Mucosa of stomach (tissue), 1 donor: Measurements from ENCODE around the gene PROX1.

Experiments used
- H3K27me3 ChIP-seq: one replicate; pipeline ENCODE4 v1.7.0; 2013; ENCODE audit warnings: mild to moderate bottlenecking, low read length; ENCODE audit not compliant: control insufficient read depth, insufficient read depth
- H3K36me3 ChIP-seq: one replicate; pipeline ENCODE4 v1.7.0; 2013; ENCODE audit warnings: low read length; ENCODE audit not compliant: control insufficient read depth, insufficient read depth
- H3K4me1 ChIP-seq: one replicate; pipeline ENCODE4 v1.7.0; 2013; ENCODE audit warnings: mild to moderate bottlenecking, low read length; ENCODE audit not compliant: control insufficient read depth, insufficient read depth
- H3K4me3 ChIP-seq: one replicate; pipeline ENCODE4 v1.7.0; 2013; ENCODE audit warnings: low read length
- H3K9ac ChIP-seq: one replicate; pipeline ENCODE4 v1.7.0; 2013; ENCODE audit warnings: mild to moderate bottlenecking, low read length, moderate library complexity
- H3K9me3 ChIP-seq: one replicate; pipeline ENCODE4 v1.7.0; 2013; ENCODE audit warnings: mild to moderate bottlenecking, low read length, moderate library complexity; ENCODE audit not compliant: control insufficient read depth
- donor health status: Pancreatic carcinoma.

The PROX1 gene

DNA sequence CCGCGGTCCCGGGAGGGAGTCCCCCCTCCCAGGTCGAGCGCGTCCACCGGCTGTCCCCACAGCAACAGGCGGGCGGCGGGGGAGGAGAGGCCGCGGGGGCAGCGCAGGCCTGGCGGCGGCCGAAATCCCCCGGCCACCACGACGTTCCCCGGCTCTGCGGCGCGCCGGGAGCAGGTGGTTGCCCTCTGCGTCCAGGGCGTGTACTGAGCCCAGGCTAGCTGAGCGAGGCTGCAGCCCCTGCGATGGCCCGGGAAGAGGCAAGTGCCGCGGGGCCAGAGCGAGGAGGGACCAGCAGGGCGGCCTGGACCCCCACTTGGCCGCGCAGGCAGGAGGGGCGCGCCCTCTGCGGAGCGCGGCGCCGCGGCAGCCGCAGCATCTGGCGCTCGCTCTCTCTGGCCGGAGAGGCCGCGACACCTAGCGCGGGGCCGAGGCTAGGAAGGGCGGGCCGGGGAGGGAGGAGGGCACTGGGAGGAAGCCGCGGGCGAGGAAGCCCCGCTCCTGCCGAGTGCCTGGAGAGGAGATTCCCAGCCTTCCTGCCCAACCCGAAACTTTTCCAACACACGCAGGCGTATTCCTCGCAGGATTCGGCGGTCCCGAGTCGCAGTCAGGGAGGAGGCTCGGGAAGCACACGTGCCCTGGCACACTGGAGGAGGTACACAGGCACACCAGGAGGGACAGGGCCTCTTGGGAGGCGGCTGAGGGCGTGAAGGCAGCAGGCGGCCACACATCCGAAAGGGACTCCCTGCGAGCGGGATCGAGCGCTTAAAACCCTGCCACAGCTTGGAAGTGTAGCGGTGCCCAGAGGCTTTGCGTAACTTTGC is 4.9 kb upstream of the PROX1 start:
- no peak overlapping the region for H3K4me3 ChIP-seq
- H3K36me3 ChIP-seq, result no peaks in the 10 kb centered on the region
- H3K27me3 ChIP-seq, result peaks cover 96% of the 10 kb centered on the region
- no peak overlapping the region for H3K9ac ChIP-seq
- H3K4me1 ChIP-seq, result peaks cover 10% of the 10 kb centered on the region
- H3K9me3 ChIP-seq, result no peaks in the 10 kb centered on the region

DNA sequence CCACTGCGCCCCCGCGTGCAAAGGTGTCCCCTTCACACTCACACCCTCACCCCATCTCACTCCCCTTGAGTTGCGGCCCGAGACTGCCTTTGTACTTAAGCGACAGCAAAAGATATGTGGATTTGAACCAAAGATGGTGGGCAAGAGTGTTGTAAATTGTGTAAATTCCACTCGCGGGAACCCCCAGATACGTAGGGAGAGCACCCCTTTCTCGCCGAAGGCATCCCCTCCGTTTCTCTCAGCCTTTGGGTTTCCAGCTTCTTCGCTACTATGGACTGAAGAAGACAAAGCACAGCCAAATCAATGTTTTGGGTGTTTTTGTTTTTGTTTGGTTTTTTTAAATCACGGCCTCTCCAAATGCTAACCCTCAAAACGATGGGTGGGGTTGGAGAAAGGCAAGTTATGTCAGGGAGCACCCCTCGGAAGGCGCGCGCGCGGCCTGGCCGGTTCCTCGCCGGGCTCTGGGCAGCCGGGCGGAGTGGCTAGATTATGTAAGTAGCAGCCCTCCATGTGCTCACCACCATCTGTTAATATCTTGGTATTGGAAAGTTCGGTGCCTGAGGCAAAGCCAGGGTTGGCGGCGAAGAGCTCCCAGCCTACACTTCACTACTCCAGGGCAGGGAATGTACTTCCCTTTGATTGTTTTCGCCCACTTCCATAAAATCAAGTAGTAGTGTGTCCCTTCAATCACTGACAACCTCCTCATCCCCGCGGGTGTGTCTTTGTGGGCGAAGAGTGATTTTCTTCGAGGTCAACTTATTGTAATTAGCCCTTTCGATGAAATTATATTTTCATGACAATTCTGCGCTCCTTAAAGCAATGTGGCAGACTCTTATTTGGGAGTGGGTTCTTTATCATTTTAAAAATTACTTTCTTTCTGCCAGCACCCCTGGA is 4.0 kb upstream of the PROX1 start:
- no peaks in the 10 kb centered on the region for H3K36me3 ChIP-seq
- H3K27me3 ChIP-seq, result peaks cover 97% of the 10 kb centered on the region
- H3K4me3 ChIP-seq, result no peak overlapping the region
- H3K9me3 ChIP-seq, result no peaks in the 10 kb centered on the region
- H3K9ac ChIP-seq, result no peak overlapping the region
- H3K4me1 ChIP-seq, result peaks cover 16% of the 10 kb centered on the region

DNA sequence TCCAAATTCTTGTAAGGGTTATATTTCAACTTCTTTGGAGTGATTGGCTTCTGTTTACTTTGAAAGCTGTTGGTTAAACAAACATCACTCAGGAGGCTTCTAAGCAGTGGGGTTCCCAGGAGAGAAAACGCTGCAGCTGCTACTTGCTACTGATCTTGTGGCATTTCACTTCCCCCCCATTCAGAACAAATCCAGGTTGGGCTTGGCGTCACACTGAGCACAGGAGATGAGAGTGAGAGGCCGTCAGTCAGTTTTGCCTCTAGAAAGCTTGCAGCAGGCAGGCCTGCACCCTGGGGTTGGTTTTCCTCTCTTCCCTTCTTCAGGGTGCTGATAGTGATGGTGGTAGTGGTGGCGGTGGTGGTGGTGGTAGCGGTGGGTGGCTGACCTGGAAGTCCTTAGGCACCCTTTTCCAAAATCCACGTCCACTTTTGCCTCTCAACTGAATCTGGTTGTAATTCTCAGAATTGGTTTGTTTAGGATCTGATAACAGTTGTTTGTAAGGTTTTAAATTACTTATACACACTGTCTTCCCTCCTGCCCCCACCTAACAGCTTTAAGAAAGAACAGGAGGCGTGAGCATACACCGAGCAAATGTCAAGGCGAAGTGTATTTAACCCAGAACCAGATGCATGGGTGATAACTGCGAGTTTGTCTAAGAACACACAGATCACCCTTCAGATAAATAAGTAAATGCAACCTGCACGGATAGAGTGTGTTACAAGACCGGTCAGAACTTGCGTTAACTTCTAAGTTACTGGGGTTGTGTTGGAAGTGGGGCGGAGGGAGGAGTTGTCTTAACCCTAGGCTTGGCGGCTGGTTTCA is 3.2 kb upstream of the PROX1 start:
- H3K9me3 ChIP-seq, result no peaks in the 10 kb centered on the region
- no peaks in the 10 kb centered on the region for H3K36me3 ChIP-seq
- H3K4me3 ChIP-seq, result no peak overlapping the region
- H3K4me1 ChIP-seq, result peaks cover 18% of the 10 kb centered on the region
- H3K27me3 ChIP-seq, result peaks cover 97% of the 10 kb centered on the region
- no peak overlapping the region for H3K9ac ChIP-seq

DNA sequence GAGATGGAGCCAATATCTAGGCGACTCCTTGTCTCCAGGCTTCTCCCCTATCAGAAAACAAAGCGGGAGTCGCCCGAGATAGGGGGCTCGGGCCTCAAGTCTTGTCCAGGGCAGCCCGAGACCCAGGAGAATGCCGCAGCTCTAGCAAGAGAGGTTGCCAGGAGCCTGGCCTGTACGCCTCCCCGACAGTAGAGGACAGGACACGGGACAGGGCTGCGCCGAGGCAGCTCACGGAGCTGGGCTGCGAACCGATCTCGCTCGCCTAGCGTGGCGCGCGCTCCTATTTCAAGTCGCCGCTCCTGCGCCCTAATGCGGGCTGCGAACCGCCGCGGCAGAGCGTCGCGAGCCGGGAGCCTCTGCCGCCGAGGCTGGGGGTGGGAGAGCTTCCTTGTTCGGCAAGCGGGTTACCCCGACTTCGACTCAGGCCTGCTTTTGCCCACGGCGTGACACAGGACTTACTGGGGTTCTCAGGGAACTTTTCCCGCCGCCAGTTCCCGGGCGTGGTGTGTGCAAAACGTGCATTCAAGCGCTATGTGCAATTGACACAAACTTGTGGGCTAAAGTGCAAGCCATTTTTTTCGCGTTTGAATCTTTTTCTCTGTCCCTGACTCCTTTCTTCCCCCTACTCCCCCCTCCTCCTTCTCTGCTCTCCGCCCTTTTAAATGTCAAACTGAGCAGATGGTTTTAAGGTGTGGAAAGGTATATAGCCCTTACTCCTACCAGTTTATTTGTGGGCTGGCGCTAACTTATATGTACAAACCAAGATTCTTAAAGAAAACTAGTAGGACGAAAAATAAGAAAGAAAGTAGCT is 2.4 kb upstream of the PROX1 start:
- Histone ChIP-seq H3K4me1 (peaks cover 18% of the 10 kb centered on the region), H3K27me3 (peaks cover 97% of the 10 kb centered on the region), H3K9ac (no peak overlapping the region), H3K36me3 (no peaks in the 10 kb centered on the region), H3K9me3 (no peaks in the 10 kb centered on the region), H3K4me3 (no peak overlapping the region)

DNA sequence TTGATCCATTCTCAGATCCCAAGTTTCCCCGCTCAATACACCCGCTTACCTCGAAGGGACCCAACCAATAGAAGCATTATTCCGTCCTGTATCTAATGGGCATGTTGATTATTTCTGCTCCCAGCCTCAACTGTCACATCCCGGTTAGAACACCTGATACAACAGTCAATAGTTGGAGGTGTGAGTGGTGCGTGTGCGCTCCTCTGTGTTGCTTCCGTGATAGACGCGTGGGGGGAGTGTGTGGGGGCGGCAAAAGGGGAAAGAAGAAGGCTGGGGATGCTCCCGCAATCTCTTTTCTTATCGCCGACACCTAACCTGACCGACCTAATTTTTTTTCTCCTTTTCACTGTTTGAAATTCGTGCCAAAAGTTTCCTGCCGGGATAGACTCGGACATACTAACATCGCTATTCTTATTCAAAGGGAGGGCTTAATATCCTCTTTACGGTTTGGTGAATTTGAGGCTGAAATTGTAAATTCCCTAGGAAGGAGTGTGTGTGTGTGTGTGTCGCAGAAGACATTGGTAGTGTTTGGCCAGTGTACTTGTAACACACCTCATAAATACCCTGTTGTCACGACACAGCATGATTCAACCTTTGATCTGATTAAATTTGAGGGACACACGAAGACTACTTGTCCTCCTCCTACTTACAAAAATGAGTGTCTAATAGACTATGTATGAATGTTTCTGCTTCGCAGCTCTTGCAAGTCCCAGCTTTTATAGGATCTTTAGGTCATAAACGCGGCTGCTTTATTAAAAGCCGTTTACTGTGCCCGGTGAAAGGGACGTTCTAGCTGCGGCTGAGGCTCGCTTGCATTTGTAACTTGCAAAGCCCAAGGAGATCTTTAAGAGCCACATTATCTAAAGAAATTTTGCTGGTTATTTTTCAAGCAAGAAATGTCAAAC is 1.5 kb upstream of the PROX1 start:
- no peaks in the 10 kb centered on the region for H3K36me3 ChIP-seq
- H3K4me3 ChIP-seq, result no peak overlapping the region
- no peaks in the 10 kb centered on the region for H3K9me3 ChIP-seq
- H3K27me3 ChIP-seq, result peaks cover 91% of the 10 kb centered on the region
- H3K9ac ChIP-seq, result no peak overlapping the region
- H3K4me1 ChIP-seq, result peaks cover 18% of the 10 kb centered on the region

DNA sequence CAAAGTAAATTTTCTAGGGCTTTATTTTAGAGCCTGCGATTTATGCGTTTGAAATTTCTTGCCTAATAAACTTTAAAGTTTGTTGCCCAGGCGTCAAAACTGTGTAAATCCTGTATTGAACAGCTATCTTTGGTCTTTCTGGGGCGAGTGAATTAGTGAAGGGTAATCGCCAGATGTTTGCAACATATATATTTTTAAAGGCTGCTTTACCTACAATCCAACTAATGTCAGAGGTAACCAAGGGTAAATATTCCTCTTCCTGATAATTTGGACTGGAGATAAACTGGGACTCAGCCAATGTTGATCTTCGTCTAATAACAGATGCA is 885 bp upstream of the PROX1 start:
- H3K9ac ChIP-seq, result no peak overlapping the region
- no peak overlapping the region for H3K4me3 ChIP-seq
- H3K4me1 ChIP-seq, result peaks cover 18% of the 10 kb centered on the region
- peaks cover 85% of the 10 kb centered on the region for H3K27me3 ChIP-seq
- H3K9me3 ChIP-seq, result no peaks in the 10 kb centered on the region
- no peaks in the 10 kb centered on the region for H3K36me3 ChIP-seq

DNA sequence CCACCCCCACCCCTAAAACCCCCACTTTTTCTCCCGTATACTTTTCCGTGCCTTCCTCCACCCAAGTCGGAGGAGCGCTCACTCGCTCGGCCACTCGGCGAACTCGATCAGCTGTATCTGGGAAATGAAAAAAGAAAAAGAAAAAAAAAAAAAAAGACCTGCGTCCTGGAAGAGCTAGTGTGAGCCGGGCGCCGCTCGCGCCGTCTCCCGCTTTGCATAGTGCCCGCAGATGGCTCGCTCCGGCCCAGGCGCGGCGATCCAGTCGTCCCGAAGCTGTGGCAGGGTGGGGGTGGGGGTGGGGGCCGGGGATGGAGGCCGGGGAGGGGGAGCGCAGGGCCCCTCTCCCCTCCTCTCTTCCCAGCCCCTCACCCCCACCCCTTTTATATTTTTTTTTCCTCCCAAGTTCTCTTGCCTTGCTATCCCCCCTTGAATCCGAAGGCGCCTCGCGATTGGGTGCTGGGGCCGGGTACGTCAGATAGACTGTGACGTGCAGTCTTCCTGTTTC is 299 bp upstream of the PROX1 start:
- peaks cover 18% of the 10 kb centered on the region for H3K4me1 ChIP-seq
- H3K4me3 ChIP-seq, result peak overlapping the region; percentile 22
- H3K9me3 ChIP-seq, result no peaks in the 10 kb centered on the region
- H3K36me3 ChIP-seq, result no peaks in the 10 kb centered on the region
- peaks cover 79% of the 10 kb centered on the region for H3K27me3 ChIP-seq
- H3K9ac ChIP-seq, result no peak overlapping the region

DNA sequence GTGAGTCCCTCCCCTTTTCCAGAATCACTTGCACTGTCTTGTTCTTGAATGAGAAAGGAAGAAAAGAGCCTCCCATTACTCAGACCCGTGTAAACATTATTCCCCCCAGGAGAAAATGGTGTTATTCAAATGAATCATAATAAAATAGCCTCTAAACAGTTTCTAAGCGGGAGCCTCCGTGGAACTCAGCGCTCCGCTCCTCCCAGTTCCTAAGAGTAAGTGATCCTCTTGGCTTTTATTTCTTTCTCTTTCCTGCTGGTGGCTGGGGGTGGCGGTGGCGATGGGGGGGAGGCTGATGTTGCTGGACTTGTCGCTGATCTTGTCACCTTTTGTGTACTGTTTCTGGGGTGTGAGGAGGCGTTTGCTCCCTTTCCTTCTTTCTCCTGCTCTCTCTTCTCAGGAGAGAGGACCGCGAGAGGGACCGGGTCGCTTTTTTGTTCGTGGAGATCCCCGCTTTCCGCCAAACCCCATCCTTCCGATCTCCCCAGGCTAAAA is 781 bp downstream of the PROX1 start:
- no peaks in the 10 kb centered on the region for H3K36me3 ChIP-seq
- H3K4me1 ChIP-seq, result peaks cover 13% of the 10 kb centered on the region
- H3K27me3 ChIP-seq, result peaks cover 68% of the 10 kb centered on the region
- H3K9ac ChIP-seq, result peak overlapping the region; percentile 56
- peak overlapping the region; percentile 22 for H3K4me3 ChIP-seq
- H3K9me3 ChIP-seq, result no peaks in the 10 kb centered on the region

DNA sequence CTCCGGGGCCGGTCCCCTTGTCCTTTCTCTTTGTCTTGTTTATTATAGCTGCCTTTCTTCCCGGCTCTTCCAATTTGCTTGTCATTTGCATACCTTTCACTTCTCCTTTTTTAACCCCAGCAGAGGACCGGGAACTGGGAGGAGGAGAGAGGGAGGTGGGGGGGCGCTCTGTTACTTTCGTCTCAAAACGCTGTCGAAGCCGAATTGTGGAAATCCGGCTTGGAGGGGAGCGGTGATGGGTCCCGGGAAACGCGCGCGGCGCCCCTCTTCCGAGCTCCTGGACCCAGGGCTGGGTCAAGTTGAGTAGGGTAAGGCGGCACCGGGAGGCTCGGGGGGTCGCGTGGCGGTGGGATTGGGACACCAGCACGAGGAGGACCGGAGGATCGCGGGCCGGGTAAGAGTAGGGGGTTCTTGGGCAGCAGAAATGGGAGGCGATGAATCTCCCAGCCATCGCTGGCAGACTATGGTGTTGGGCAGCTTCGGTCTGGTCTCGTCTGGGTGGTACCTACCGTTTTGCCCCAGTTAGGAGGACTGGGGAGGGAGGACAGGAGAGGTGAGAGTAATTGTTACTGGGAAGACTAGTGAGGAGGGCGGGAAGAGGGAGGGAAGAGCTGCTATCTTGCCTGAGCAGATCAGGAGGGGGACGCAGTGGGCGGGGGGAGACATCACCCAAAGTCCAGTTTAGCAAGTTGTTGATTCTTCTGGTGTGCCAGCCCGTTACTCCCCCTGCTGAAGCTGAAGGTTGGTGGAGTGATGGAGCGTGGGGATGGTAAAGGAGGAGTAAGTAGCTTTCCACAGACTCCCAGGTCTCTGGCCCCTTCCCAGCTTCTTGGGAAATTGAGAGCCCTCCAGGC is 1.5 kb downstream of the PROX1 start:
- H3K9me3 ChIP-seq, result no peaks in the 10 kb centered on the region
- H3K27me3 ChIP-seq, result peaks cover 62% of the 10 kb centered on the region
- peak overlapping the region; percentile 56 for H3K9ac ChIP-seq
- no peaks in the 10 kb centered on the region for H3K36me3 ChIP-seq
- H3K4me3 ChIP-seq, result no peak overlapping the region
- H3K4me1 ChIP-seq, result peaks cover 13% of the 10 kb centered on the region

DNA sequence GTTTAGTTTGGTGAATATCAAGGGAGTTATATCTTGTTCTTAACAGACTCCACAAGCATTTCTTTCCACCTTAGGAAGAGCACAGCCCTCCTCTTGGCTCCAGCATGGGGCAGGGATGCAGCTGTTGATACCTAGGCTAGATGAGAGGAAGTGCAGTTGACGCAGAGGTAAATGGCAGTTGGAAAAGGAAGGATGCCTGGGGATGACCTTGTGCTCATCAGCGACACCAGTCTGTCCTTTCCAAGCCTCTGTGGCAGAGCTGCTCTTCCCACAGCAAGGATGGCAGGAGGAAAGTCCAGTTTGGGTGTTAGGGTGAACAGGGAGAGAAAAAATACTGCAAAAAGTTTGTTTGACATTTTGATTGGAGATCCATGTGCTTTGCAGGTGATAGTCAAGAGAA is 6.2 kb downstream of the PROX1 start:
- no peak overlapping the region for H3K4me3 ChIP-seq
- peaks cover 18% of the 10 kb centered on the region for H3K27me3 ChIP-seq
- H3K4me1 ChIP-seq, result no peaks in the 10 kb centered on the region
- no peak overlapping the region for H3K9ac ChIP-seq
- H3K36me3 ChIP-seq, result no peaks in the 10 kb centered on the region
- no peaks in the 10 kb centered on the region for H3K9me3 ChIP-seq
